ENCODE measurements around the gene CGB3.

DNA sequence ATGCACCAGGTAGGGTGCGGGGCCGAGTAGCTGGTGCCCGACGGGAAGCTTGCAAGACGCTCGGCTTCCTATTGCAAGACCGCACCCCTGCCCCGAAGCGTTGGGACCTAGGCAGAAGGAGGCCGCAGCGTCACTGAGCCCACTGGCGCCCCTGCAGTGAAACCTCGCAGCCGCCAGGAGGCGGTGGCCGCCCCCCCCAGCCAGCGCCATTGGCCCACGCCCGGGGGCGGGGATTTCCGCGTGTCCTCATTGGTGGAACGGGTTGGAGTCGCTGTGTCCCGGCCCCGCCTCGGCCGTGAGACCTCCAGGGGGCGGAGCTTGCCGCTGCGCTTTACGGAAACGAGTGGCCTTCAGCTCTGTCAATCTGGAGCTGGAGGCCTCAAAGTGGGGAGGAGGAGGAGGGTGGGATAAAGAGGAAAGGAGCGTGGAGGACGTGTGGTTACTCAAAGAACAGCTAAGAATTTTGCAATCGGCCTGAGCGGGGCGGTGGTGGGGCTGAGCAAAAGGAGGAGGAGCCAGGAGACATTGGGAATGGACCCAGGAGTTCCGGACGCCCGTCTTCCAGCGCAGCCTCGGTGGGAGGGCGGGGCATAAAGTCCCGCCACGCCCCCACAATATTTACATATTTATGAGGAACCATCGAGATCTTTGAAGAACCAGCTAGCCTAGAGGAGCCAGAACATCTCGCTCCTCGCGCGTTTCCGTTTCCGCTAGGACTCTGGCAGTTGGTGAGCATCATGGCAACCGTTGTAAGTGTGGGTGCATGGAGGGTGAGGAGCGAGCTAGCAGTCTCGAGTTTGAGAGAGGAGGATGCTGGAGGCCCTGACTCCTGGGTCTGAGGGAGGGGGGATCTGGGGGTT lies 30.7 kb downstream of the CGB3 start, which contains the start of the genes GYS1 and RUVBL2:
- TF ChIP-seq, protein P1, sequence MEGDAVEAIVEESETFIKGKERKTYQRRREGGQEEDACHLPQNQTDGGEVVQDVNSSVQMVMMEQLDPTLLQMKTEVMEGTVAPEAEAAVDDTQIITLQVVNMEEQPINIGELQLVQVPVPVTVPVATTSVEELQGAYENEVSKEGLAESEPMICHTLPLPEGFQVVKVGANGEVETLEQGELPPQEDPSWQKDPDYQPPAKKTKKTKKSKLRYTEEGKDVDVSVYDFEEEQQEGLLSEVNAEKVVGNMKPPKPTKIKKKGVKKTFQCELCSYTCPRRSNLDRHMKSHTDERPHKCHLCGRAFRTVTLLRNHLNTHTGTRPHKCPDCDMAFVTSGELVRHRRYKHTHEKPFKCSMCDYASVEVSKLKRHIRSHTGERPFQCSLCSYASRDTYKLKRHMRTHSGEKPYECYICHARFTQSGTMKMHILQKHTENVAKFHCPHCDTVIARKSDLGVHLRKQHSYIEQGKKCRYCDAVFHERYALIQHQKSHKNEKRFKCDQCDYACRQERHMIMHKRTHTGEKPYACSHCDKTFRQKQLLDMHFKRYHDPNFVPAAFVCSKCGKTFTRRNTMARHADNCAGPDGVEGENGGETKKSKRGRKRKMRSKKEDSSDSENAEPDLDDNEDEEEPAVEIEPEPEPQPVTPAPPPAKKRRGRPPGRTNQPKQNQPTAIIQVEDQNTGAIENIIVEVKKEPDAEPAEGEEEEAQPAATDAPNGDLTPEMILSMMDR (IDR thresholded peaks at IDR 0.05), result peak in 2 of 3 donors; percentile 29 to 99
- peak in 1 of 2 donors; percentile 29 for TF ChIP-seq POLR2A (IDR thresholded peaks at IDR 0.05)

All from lower leg skin (tissue), 3 donors.